ENCODE results near the gene CACYBP. TPM values are rescaled to one million over a fixed set of nuclear protein-coding genes. Genes with fewer than 3 reads are reported as not detected.

The CACYBP gene
- total RNA-seq, 1 donor from 2014 or later: 74.4 TPM

DNA sequence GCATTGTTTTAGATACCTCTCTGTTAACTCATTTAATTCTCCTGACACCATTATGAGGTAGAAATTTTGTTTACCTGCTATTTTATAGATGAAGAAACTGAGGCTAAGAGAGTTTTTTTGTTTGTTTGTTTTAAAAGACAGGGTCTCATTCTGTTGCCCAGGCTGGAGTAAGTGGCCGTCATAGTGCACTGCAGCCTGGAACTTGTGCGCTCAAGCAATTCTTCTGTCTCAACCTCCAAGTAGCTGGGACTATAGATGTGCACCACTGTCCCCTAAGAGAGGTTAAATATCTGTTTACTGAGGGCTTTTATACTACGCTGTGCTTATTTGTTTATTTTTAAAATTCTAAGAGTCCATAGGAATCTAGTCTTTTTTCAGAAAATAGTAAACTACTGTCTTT is 43.7 kb upstream of the CACYBP start:
- H3K9me3 ChIP-seq: no peaks in the 10 kb centered on the region
- TF ChIP-seq CTCF (IDR thresholded peaks at IDR 0.05): no peak
- no peak for DNase-seq
- peaks cover 15% of the 10 kb centered on the region for H3K36me3 ChIP-seq
- no peak overlapping the region for H3K4me3 ChIP-seq
- intact Hi-C loops (cut with DNase I): no loop called here
- ATAC-seq: no peak
- H3K27ac ChIP-seq: no peak overlapping the region
- no peaks in the 10 kb centered on the region for H3K27me3 ChIP-seq (ENCODE audit: low read depth)
- peaks cover 28% of the 10 kb centered on the region for H3K4me1 ChIP-seq

DNA sequence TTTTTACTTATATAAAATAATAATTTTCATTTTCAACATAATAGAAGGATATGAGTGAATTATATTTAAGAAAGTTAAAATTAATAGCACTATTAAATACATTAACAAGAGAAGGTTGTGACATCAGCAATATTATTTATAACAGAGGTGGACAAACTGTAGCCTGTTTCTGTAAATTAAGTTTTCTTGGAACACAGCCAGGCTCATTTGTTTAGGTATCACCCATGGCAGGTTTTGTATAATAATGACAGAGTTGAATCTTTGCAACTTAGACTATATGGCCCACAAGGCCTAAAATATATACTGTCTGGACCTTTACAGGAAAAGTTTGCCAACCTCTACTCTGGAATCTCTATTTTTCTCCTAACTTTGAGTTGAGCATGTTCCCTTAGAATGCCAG is 42.8 kb upstream of the CACYBP start:
- Histone ChIP-seq H3K9me3 (no peaks in the 10 kb centered on the region), H3K36me3 (peaks cover 15% of the 10 kb centered on the region), H3K4me1 (peaks cover 28% of the 10 kb centered on the region), H3K27ac (no peak overlapping the region), H3K4me3 (no peak overlapping the region), H3K27me3 (ENCODE audit: low read depth) (no peaks in the 10 kb centered on the region)
- no peak for TF ChIP-seq CTCF (IDR thresholded peaks at IDR 0.05)
- intact Hi-C loops (cut with DNase I): no loop called here
- ATAC-seq (no peak), DNase-seq (no peak)

- Histone ChIP-seq H3K36me3 (peaks cover 15% of the 10 kb centered on the region), H3K4me3 (no peak overlapping the region), H3K9me3 (no peaks in the 10 kb centered on the region), H3K27me3 (ENCODE audit: low read depth) (no peaks in the 10 kb centered on the region), H3K4me1 (peaks cover 28% of the 10 kb centered on the region), H3K27ac (no peak overlapping the region)
- no peak for ATAC-seq
- no peak for TF ChIP-seq CTCF (IDR thresholded peaks at IDR 0.05)
- no peak for DNase-seq
- intact Hi-C loops (cut with DNase I): no loop called here
These were observed 41.9 kb upstream of the CACYBP start for GRCh38 chr1:174957829-174958228.

DNA sequence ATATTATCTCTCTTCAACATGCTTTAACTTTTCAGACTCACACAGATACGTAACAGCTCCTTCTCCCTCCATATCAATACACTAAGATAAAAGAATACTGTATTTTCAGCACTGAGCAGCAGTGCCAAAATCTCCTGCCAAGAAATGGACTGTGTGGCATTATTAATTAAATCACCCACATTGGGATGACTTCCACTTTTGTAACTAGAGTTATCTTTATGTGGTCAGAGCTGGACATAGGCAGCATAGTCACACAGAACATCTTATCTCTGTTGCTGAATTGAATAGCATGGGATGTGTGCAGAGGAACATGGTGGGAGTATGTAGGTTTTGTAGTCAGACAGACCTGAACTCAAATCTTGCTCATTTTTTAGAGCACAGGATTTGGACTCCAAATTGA is 41.4 kb upstream of the CACYBP start:
- TF ChIP-seq CTCF (IDR thresholded peaks at IDR 0.05): no peak
- DNase-seq (no peak), ATAC-seq (no peak)
- intact Hi-C loops (cut with DNase I): no loop called here
- Histone ChIP-seq H3K9me3 (no peaks in the 10 kb centered on the region), H3K4me3 (no peak overlapping the region), H3K4me1 (peaks cover 30% of the 10 kb centered on the region), H3K27ac (no peak overlapping the region), H3K27me3 (ENCODE audit: low read depth) (no peaks in the 10 kb centered on the region), H3K36me3 (peaks cover 15% of the 10 kb centered on the region)

DNA sequence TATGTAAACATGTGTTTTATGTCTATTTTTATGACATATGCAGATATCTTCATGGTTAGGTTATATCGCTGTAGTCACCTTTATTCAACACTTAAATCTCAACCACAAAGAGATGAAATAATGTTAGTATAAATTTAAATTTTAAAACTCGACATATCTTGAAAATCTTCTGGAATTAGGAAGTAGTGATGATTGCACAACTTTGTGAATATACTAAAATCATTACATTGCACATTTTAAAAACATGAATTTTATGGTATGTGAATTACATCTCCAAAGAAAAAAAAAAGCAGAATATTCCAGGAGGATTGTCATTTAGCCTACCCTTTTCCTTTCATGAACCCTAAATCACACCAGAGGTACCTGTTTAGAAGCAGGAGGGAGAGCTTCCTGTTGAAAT is 39.4 kb upstream of the CACYBP start:
- H3K9me3 ChIP-seq: no peaks in the 10 kb centered on the region
- H3K36me3 ChIP-seq: peaks cover 15% of the 10 kb centered on the region
- peaks cover 31% of the 10 kb centered on the region for H3K4me1 ChIP-seq
- intact Hi-C loops (cut with DNase I): no loop called here
- ATAC-seq: no peak
- no peak overlapping the region for H3K27ac ChIP-seq
- no peak overlapping the region for H3K4me3 ChIP-seq
- DNase-seq: no peak
- no peak for TF ChIP-seq CTCF (IDR thresholded peaks at IDR 0.05)
- H3K27me3 ChIP-seq (ENCODE audit: low read depth): no peaks in the 10 kb centered on the region

All from lower lobe of right lung (tissue), 2 donors.